BE2C (cell line): Measurements from ENCODE around the gene XRCC1.

Experiments used
- DNase-seq: peaks from one replicate; pipeline ENCODE4 v3.0.0-alpha.2; 2020
- H3K27me3 ChIP-seq: fragments of 250-450 bp; sonication (Bioruptor Pico); 2 replicates; pipeline ENCODE4 v1.5.1; 2020; ENCODE audit warnings: mild to moderate bottlenecking
- H3K36me3 ChIP-seq: fragments of 250-450 bp; sonication (Bioruptor Pico); 2 replicates; pipeline ENCODE4 v1.5.1; 2020; ENCODE audit warnings: mild to moderate bottlenecking
- H3K4me1 ChIP-seq: fragments of 250-450 bp; sonication (Bioruptor Pico); 2 replicates; pipeline ENCODE4 v1.5.1; 2020
- H3K4me3 ChIP-seq: 2 replicates; pipeline ENCODE4 v1.5.1; 2011; ENCODE audit warnings: low read depth, low read length
- H3K9me3 ChIP-seq: fragments of 250-450 bp; sonication (Bioruptor Pico); 2 replicates; pipeline ENCODE4 v1.5.1; 2020
- CTCF ChIP-seq: IDR thresholded peaks from 2 replicates; pipeline ENCODE4 v1.5.1; 2012; ENCODE audit warnings: mild to moderate bottlenecking, low read depth, low read length

XRCC1 gene

GRCh38 chr19:43534816-43535761 lies 40.2 kb downstream of the XRCC1 start:
- H3K27me3 ChIP-seq: no peaks in the 10 kb centered on the region
- peaks cover 18% of the 10 kb centered on the region for H3K36me3 ChIP-seq
- H3K9me3 ChIP-seq: no peaks in the 10 kb centered on the region
- H3K4me3 ChIP-seq: no peak overlapping the region
- H3K4me1 ChIP-seq: no peaks in the 10 kb centered on the region; the same call in none of the 2 replicates
- peak; percentile 75 for DNase-seq
- peak; percentile 66 for TF ChIP-seq CTCF

GRCh38 chr19:43534305-43534815 lies 41.0 kb downstream of the XRCC1 start:
- TF ChIP-seq CTCF: no peak
- Histone ChIP-seq H3K4me1 (no peaks in the 10 kb centered on the region; the same call in none of the 2 replicates), H3K36me3 (peaks cover 15% of the 10 kb centered on the region), H3K9me3 (no peaks in the 10 kb centered on the region), H3K4me3 (no peak overlapping the region), H3K27me3 (no peaks in the 10 kb centered on the region)
- no peak for DNase-seq

- H3K4me3 ChIP-seq: peak overlapping the region; percentile 64
- H3K4me1 ChIP-seq: no peaks in the 10 kb centered on the region; the same call in none of the 2 replicates
- no peaks in the 10 kb centered on the region for H3K27me3 ChIP-seq
- peak; percentile 100 for DNase-seq
- no peak for TF ChIP-seq CTCF
- H3K9me3 ChIP-seq: no peaks in the 10 kb centered on the region
- H3K36me3 ChIP-seq: peaks cover 8% of the 10 kb centered on the region; the same call in 1 of the 2 replicates
Observed at GRCh38 chr19:43533546-43534304, 41.6 kb downstream of the XRCC1 start.

GRCh38 chr19:43532962-43533545 lies 42.3 kb downstream of the XRCC1 start, which contains the start of gene ZNF575:
Gene ZNF575, plus strand, starts transcription at chr19:43533188. Its CDS starts 1,235 bp downstream, at chr19:43534423.
- no peak for TF ChIP-seq CTCF
- H3K4me3 ChIP-seq: peak within 1 kb of the TSS; percentile 64
- peak; percentile 94 for DNase-seq
- no peaks in the 10 kb centered on the region for H3K9me3 ChIP-seq
- no peaks in the 10 kb centered on the region for H3K27me3 ChIP-seq
- no peaks in the 10 kb centered on the region; the same call in none of the 2 replicates for H3K4me1 ChIP-seq
- H3K36me3 ChIP-seq: peaks cover 6% of the 10 kb centered on the region; the same call in 1 of the 2 replicates

- Histone ChIP-seq H3K4me1 (no peaks in the 10 kb centered on the region; the same call in none of the 2 replicates), H3K9me3 (no peaks in the 10 kb centered on the region), H3K36me3 (peaks cover under 1% of the 10 kb centered on the region; the same call in 1 of the 2 replicates), H3K4me3 (peak overlapping the region; percentile 64), H3K27me3 (no peaks in the 10 kb centered on the region)
- DNase-seq: peak; percentile 32
- TF ChIP-seq CTCF: no peak
Observed at GRCh38 chr19:43532571-43532961, 42.8 kb downstream of the XRCC1 start.
